ENCODE data around the gene MAG.

MAG gene

GRCh38 chr19:35342430-35342829 lies 50.5 kb downstream of the MAG start:
- H3K4me3 ChIP-seq (ENCODE audit: low read length): no peak overlapping the region
- no peak overlapping the region for H3K27ac ChIP-seq (ENCODE audit: low read depth, low read length)
- H3K4me1 ChIP-seq (ENCODE audit: control insufficient read depth, insufficient read depth, low read length): no peaks in the 10 kb centered on the region
- no peak overlapping the region for H3K9ac ChIP-seq (ENCODE audit: low read length)
- H3K36me3 ChIP-seq (ENCODE audit: control insufficient read depth, insufficient read depth, low read length): no peaks in the 10 kb centered on the region
- no peaks in the 10 kb centered on the region for H3K27me3 ChIP-seq (ENCODE audit: control insufficient read depth, insufficient read depth, low read length)

- Histone ChIP-seq H3K36me3 (ENCODE audit: control insufficient read depth, insufficient read depth, low read length) (no peaks in the 10 kb centered on the region), H3K27ac (ENCODE audit: low read depth, low read length) (no peak overlapping the region), H3K4me1 (ENCODE audit: control insufficient read depth, insufficient read depth, low read length) (no peaks in the 10 kb centered on the region), H3K9ac (ENCODE audit: low read length) (no peak overlapping the region), H3K4me3 (ENCODE audit: low read length) (no peak overlapping the region), H3K27me3 (ENCODE audit: control insufficient read depth, insufficient read depth, low read length) (no peaks in the 10 kb centered on the region)
These were observed 52.6 kb downstream of the MAG start for GRCh38 chr19:35344511-35345031.

- no peak overlapping the region for H3K9ac ChIP-seq (ENCODE audit: low read length)
- H3K27ac ChIP-seq (ENCODE audit: low read depth, low read length): no peak overlapping the region
- H3K4me3 ChIP-seq (ENCODE audit: low read length): no peak overlapping the region
These were observed 53.7 kb downstream of the MAG start for GRCh38 chr19:35345671-35346111.

GRCh38 chr19:35346193-35347052 lies 54.5 kb downstream of the MAG start:
- H3K4me1 ChIP-seq (ENCODE audit: control insufficient read depth, insufficient read depth, low read length): no peaks in the 10 kb centered on the region
- H3K27me3 ChIP-seq (ENCODE audit: control insufficient read depth, insufficient read depth, low read length): no peaks in the 10 kb centered on the region
- H3K27ac ChIP-seq (ENCODE audit: low read depth, low read length): no peak overlapping the region

More at GRCh38 chr19:35345671-35346111, 53.7 kb downstream of the MAG start:
- H3K36me3 ChIP-seq (ENCODE audit: control insufficient read depth, insufficient read depth, low read length): no peaks in the 10 kb centered on the region
- H3K4me1 ChIP-seq (ENCODE audit: control insufficient read depth, insufficient read depth, low read length): no peaks in the 10 kb centered on the region
- no peaks in the 10 kb centered on the region for H3K27me3 ChIP-seq (ENCODE audit: control insufficient read depth, insufficient read depth, low read length)

GRCh38 chr19:35347171-35347929 lies 55.4 kb downstream of the MAG start, which contains the start of gene FFAR1:
Gene FFAR1 (plus strand): TSS chr19:35347902. CDS start chr19:35351552, 3,650 bp downstream.
- Histone ChIP-seq H3K36me3 (ENCODE audit: control insufficient read depth, insufficient read depth, low read length) (no peaks in the 10 kb centered on the region), H3K27ac (ENCODE audit: low read depth, low read length) (no peak within 1 kb of the TSS), H3K4me1 (ENCODE audit: control insufficient read depth, insufficient read depth, low read length) (no peaks in the 10 kb centered on the region), H3K27me3 (ENCODE audit: control insufficient read depth, insufficient read depth, low read length) (no peaks in the 10 kb centered on the region), H3K9ac (ENCODE audit: low read length) (no peak within 1 kb of the TSS), H3K4me3 (ENCODE audit: low read length) (no peak within 1 kb of the TSS)

More at GRCh38 chr19:35346193-35347052, 54.5 kb downstream of the MAG start:
- no peak overlapping the region for H3K4me3 ChIP-seq (ENCODE audit: low read length)
- H3K36me3 ChIP-seq (ENCODE audit: control insufficient read depth, insufficient read depth, low read length): no peaks in the 10 kb centered on the region
- no peak overlapping the region for H3K9ac ChIP-seq (ENCODE audit: low read length)

- H3K27ac ChIP-seq (ENCODE audit: low read depth, low read length): no peak overlapping the region
- no peak overlapping the region for H3K9ac ChIP-seq (ENCODE audit: low read length)
- no peak overlapping the region for H3K4me3 ChIP-seq (ENCODE audit: low read length)
- no peaks in the 10 kb centered on the region for H3K27me3 ChIP-seq (ENCODE audit: control insufficient read depth, insufficient read depth, low read length)
- H3K36me3 ChIP-seq (ENCODE audit: control insufficient read depth, insufficient read depth, low read length): no peaks in the 10 kb centered on the region
- no peaks in the 10 kb centered on the region for H3K4me1 ChIP-seq (ENCODE audit: control insufficient read depth, insufficient read depth, low read length)
These were observed 56.0 kb downstream of the MAG start for GRCh38 chr19:35347930-35348298.

- Histone ChIP-seq H3K4me3 (ENCODE audit: low read length) (no peak overlapping the region), H3K27me3 (ENCODE audit: control insufficient read depth, insufficient read depth, low read length) (no peaks in the 10 kb centered on the region), H3K36me3 (ENCODE audit: control insufficient read depth, insufficient read depth, low read length) (no peaks in the 10 kb centered on the region), H3K4me1 (ENCODE audit: control insufficient read depth, insufficient read depth, low read length) (no peaks in the 10 kb centered on the region), H3K9ac (ENCODE audit: low read length) (no peak overlapping the region), H3K27ac (ENCODE audit: low read depth, low read length) (no peak overlapping the region)
These were observed 57.1 kb downstream of the MAG start for GRCh38 chr19:35348911-35349611.

GRCh38 chr19:35349614-35350521 lies 57.9 kb downstream of the MAG start:
- no peaks in the 10 kb centered on the region for H3K27me3 ChIP-seq (ENCODE audit: control insufficient read depth, insufficient read depth, low read length)
- H3K9ac ChIP-seq (ENCODE audit: low read length): no peak overlapping the region
- H3K4me1 ChIP-seq (ENCODE audit: control insufficient read depth, insufficient read depth, low read length): no peaks in the 10 kb centered on the region
- no peak overlapping the region for H3K4me3 ChIP-seq (ENCODE audit: low read length)
- no peak overlapping the region for H3K27ac ChIP-seq (ENCODE audit: low read depth, low read length)
- H3K36me3 ChIP-seq (ENCODE audit: control insufficient read depth, insufficient read depth, low read length): no peaks in the 10 kb centered on the region

GRCh38 chr19:35350591-35350990 lies 58.6 kb downstream of the MAG start:
- Histone ChIP-seq H3K36me3 (ENCODE audit: control insufficient read depth, insufficient read depth, low read length) (no peaks in the 10 kb centered on the region), H3K4me1 (ENCODE audit: control insufficient read depth, insufficient read depth, low read length) (no peaks in the 10 kb centered on the region), H3K9ac (ENCODE audit: low read length) (no peak overlapping the region), H3K4me3 (ENCODE audit: low read length) (no peak overlapping the region), H3K27me3 (ENCODE audit: control insufficient read depth, insufficient read depth, low read length) (no peaks in the 10 kb centered on the region), H3K27ac (ENCODE audit: low read depth, low read length) (no peak overlapping the region)

GRCh38 chr19:35351411-35352176 lies 59.6 kb downstream of the MAG start:
- H3K27me3 ChIP-seq (ENCODE audit: control insufficient read depth, insufficient read depth, low read length): no peaks in the 10 kb centered on the region
- no peaks in the 10 kb centered on the region for H3K36me3 ChIP-seq (ENCODE audit: control insufficient read depth, insufficient read depth, low read length)
- H3K27ac ChIP-seq (ENCODE audit: low read depth, low read length): no peak overlapping the region
- H3K4me1 ChIP-seq (ENCODE audit: control insufficient read depth, insufficient read depth, low read length): no peaks in the 10 kb centered on the region
- no peak overlapping the region for H3K9ac ChIP-seq (ENCODE audit: low read length)
- H3K4me3 ChIP-seq (ENCODE audit: low read length): no peak overlapping the region

- no peaks in the 10 kb centered on the region for H3K36me3 ChIP-seq (ENCODE audit: control insufficient read depth, insufficient read depth, low read length)
- H3K27ac ChIP-seq (ENCODE audit: low read depth, low read length): no peak overlapping the region
- no peak overlapping the region for H3K4me3 ChIP-seq (ENCODE audit: low read length)
- no peaks in the 10 kb centered on the region for H3K4me1 ChIP-seq (ENCODE audit: control insufficient read depth, insufficient read depth, low read length)
- no peak overlapping the region for H3K9ac ChIP-seq (ENCODE audit: low read length)
- no peaks in the 10 kb centered on the region for H3K27me3 ChIP-seq (ENCODE audit: control insufficient read depth, insufficient read depth, low read length)
These were observed 60.2 kb downstream of the MAG start for GRCh38 chr19:35352177-35352447.
